ENCODE measurements around the gene CASP12. TPM values are rescaled to one million over a fixed set of nuclear protein-coding genes. Genes with fewer than 3 reads are reported as not detected.

The CASP12 gene
- total and polyA plus RNA-seq, 2 of the 4 experiments (the other 2 are of a cell fraction) = 0.07 TPM; not detected in 1

- Histone ChIP-seq H3K18ac (ENCODE audit: low read depth, low read length) (no peak overlapping the region), H3K4me2 (ENCODE audit: low read depth, low read length) (no peak overlapping the region), H2BK20ac (ENCODE audit: low read depth, low read length) (no peak overlapping the region), H2BK5ac (ENCODE audit: low read depth, low read length, poor library complexity, severe bottlenecking) (no peak overlapping the region), H3K27me3 (ENCODE audit: control insufficient read depth, insufficient read depth, low read length) (no peaks in the 10 kb centered on the region), H3K4ac (ENCODE audit: low read depth, low read length) (no peak overlapping the region), H4K5ac (ENCODE audit: low read depth, low read length) (no peak overlapping the region), H3K79me1 (ENCODE audit: low read depth in 1 of 2, low read length in 2 of 2) (no peaks in the 10 kb centered on the region), H2BK15ac (ENCODE audit: low read depth, low read length) (no peak overlapping the region), H2BK120ac (ENCODE audit: low read depth, low read length) (no peak overlapping the region), H3K4me3 (ENCODE audit: insufficient read depth, low read depth, low read length) (no peak overlapping the region), H3K36me3 (ENCODE audit: control insufficient read depth, insufficient read depth, low read length) (no peaks in the 10 kb centered on the region), H3K56ac (ENCODE audit: extremely low read depth, insufficient read depth, low read length) (no peak overlapping the region), H3K14ac (replicated peaks; ENCODE audit: low read depth, low read length) (no peak overlapping the region), H3K9me3 (ENCODE audit: control insufficient read depth, insufficient read depth, low read length) (peaks cover 2% of the 10 kb centered on the region), H3K9me1 (ENCODE audit: insufficient read depth, low read length) (no peaks in the 10 kb centered on the region), H4K8ac (ENCODE audit: low read depth in 2 of 2, low read length in 2 of 2) (no peak overlapping the region), H3K27ac (ENCODE audit: insufficient read depth, low read length) (no peak overlapping the region), H4K91ac (ENCODE audit: insufficient read depth, low read depth, low read length) (no peak overlapping the region), H3K9ac (ENCODE audit: low read depth, low read length) (no peak overlapping the region), H3K23ac (ENCODE audit: low read depth, low read length) (no peak overlapping the region), H4K20me1 (ENCODE audit: insufficient read depth, low read length) (no peaks in the 10 kb centered on the region), H2AFZ (replicated peaks; ENCODE audit: low read length, poor library complexity) (no peak overlapping the region), H2AK5ac (ENCODE audit: low read depth, low read length) (no peak overlapping the region), H3K4me1 (ENCODE audit: control insufficient read depth, insufficient read depth, low read length) (no peaks in the 10 kb centered on the region), H2AK9ac (replicated peaks; ENCODE audit: low read depth, low read length, poor library complexity) (no peak overlapping the region)
- ATAC-seq (ENCODE audit: low read depth) (no peak), DNase-seq (no peak)
- dilution Hi-C loops (cut with HindIII; ENCODE audit: low sequenced_read_pairs, unreplicated experiment) = no loop called here
- POLR2A ChIA-PET (ENCODE audit: unreplicated experiment) = no interaction called here
- WGBS, 2 experiments (ENCODE audit: extremely low coverage in 2 of 2, insufficient read length in 1 of 2) = 60% methylated on average over 1 of the region's 4 CpGs; no CpG with 5 or more reads in 1 of the 2 experiments
- intact Hi-C loops (cut with micrococcal nuclease) = no loop called here
- CTCF ChIA-PET = no interaction called here
- in situ Hi-C loops (cut with MboI; ENCODE audit: low sequenced_read_pairs) = no loop called here
- no TSS peak for BruUV-seq (replicated peaks)
- no peak for TF ChIP-seq RFX5 (IDR thresholded peaks at IDR 0.05; ENCODE audit: low read depth, low read length)
- no peak for TF ChIP-seq BHLHE40 (IDR thresholded peaks at IDR 0.05; ENCODE audit: low read depth, low read length)
- no peak for TF ChIP-seq NFE2L2 (IDR thresholded peaks at IDR 0.05; ENCODE audit: low read depth, low read length)
- no peak for TF ChIP-seq FOS (IDR thresholded peaks at IDR 0.05; ENCODE audit: low read depth, low read length)
- no peak for TF ChIP-seq USF2 (IDR thresholded peaks at IDR 0.05; ENCODE audit: low read depth, low read length)
- no peak for TF ChIP-seq CTCF (conservative IDR thresholded peaks at IDR 0.05; ENCODE audit: low read depth, low read length)
- no peak for TF ChIP-seq POLR2A (IDR thresholded peaks at IDR 0.05; ENCODE audit: low read depth, low read length)
- no peak for TF ChIP-seq MAZ (IDR thresholded peaks at IDR 0.05; ENCODE audit: borderline replicate concordance, low read depth, low read length)
- TF ChIP-seq CEBPB (IDR thresholded peaks at IDR 0.05; ENCODE audit: low read depth, low read length) = no peak
- no peak for TF ChIP-seq MAFK (IDR thresholded peaks at IDR 0.05; ENCODE audit: low read depth, low read length)
- TF ChIP-seq RCOR1 (IDR thresholded peaks at IDR 0.05; ENCODE audit: insufficient replicate concordance, low read length) = no peak
- TF ChIP-seq CHD1 (IDR thresholded peaks at IDR 0.05; ENCODE audit: low read depth, low read length) = no peak
- no peak for TF ChIP-seq MXI1 (IDR thresholded peaks at IDR 0.05; ENCODE audit: borderline replicate concordance, low read depth, low read length)
- no peak for TF ChIP-seq RAD21 (IDR thresholded peaks at IDR 0.05; ENCODE audit: low read length)
- no peak for TF ChIP-seq SMC3 (IDR thresholded peaks at IDR 0.05; ENCODE audit: low read depth, low read length)
- no peak for TF ChIP-seq ELK1 (IDR thresholded peaks at IDR 0.05; ENCODE audit: borderline replicate concordance, low read depth, low read length)
These were observed 55.0 kb downstream of the CASP12 start for GRCh38 chr11:104843150-104843836.
